Calu3 (cell line): Measurements from ENCODE around the gene TBC1D9. TPM values are rescaled to one million over a fixed set of nuclear protein-coding genes. Genes with fewer than 3 reads are reported as not detected.

Source experiments
- BruUV-seq: library from RNA; stranded (reverse); fragments of 400-500 nt; replicated peaks from 2 replicates; lab custom pipeline; 2021; lab: Mats Ljungman, UMichigan
- CTCF ChIA-PET: fragments of 300-600 bp; sonication (Branson Sonifier 250); formaldehyde crosslinking; loops from one replicate; lab custom pipeline; 2022; ENCODE audit warnings: antibody characterized with exemption; lab: Charles Lee
- DNase-seq: peaks from one replicate; pipeline ENCODE4 v3.0.0; 2022
- H3K27ac Mint-ChIP-seq: one replicate; pipeline ENCODE4 v1.8.0; 2022; ENCODE audit warnings: mixed read lengths; ENCODE audit not compliant: unreplicated experiment
- H3K27me3 Mint-ChIP-seq: one replicate; pipeline ENCODE4 v1.8.0; 2022; ENCODE audit warnings: mixed read lengths; ENCODE audit not compliant: unreplicated experiment
- H3K36me3 Mint-ChIP-seq: one replicate; pipeline ENCODE4 v1.8.0; 2022; ENCODE audit warnings: mild to moderate bottlenecking, moderate library complexity, mixed read lengths; ENCODE audit not compliant: insufficient read depth, unreplicated experiment
- H3K4me1 Mint-ChIP-seq: one replicate; pipeline ENCODE4 v1.8.0; 2022; ENCODE audit warnings: mild to moderate bottlenecking, low read depth, mixed read lengths; ENCODE audit not compliant: unreplicated experiment
- H3K4me3 Mint-ChIP-seq: one replicate; pipeline ENCODE4 v1.8.0; 2022; ENCODE audit warnings: mild to moderate bottlenecking, low read depth, moderate library complexity, mixed read lengths; ENCODE audit not compliant: unreplicated experiment
- H3K9me3 Mint-ChIP-seq: one replicate; pipeline ENCODE4 v1.8.0; 2022; ENCODE audit warnings: low read depth, mixed read lengths; ENCODE audit not compliant: unreplicated experiment
- CTCF ChIP-seq: fragments of 200-600 bp; IDR thresholded peaks from one replicate; pipeline ENCODE4 v1.8.0; 2022; ENCODE audit warnings: antibody characterized with exemption; ENCODE audit not compliant: unreplicated experiment
- intact Hi-C: fragments of 100-400 bp; cut with micrococcal nuclease; formaldehyde crosslinking; loops from one replicate; pipeline ENCODE4 v1.10.0; 2022; ENCODE audit not compliant: unreplicated experiment
- total RNA-seq: library from RNA; stranded (reverse); gene quantifications from 2 replicates; pipeline ENCODE4 v1.2.3, GENCODE V29; 2022

Gene TBC1D9
- total RNA-seq, 1 experiment from 2014 or later = 9.4 TPM

GRCh38 chr4:140729344-140730049 is 26.7 kb downstream of the TBC1D9 start:
- Mint-ChIP-seq H3K4me3 (no peak overlapping the region), H3K27ac (no peak overlapping the region), H3K27me3 (no peaks in the 10 kb centered on the region), H3K9me3 (no peaks in the 10 kb centered on the region), H3K4me1 (peaks cover 16% of the 10 kb centered on the region), H3K36me3 (no peaks in the 10 kb centered on the region)
- intact Hi-C loops = no loop called here
- no peak for TF ChIP-seq CTCF
- no TSS peak for BruUV-seq
- no peak for DNase-seq
- CTCF ChIA-PET = no interaction called here

- H3K4me1 Mint-ChIP-seq = peaks cover 16% of the 10 kb centered on the region
- BruUV-seq = no TSS peak
- no peak for TF ChIP-seq CTCF
- H3K9me3 Mint-ChIP-seq = no peaks in the 10 kb centered on the region
- intact Hi-C loops = no loop called here
- DNase-seq = peak; percentile 20
- H3K27me3 Mint-ChIP-seq = no peaks in the 10 kb centered on the region
- H3K36me3 Mint-ChIP-seq = no peaks in the 10 kb centered on the region
- H3K4me3 Mint-ChIP-seq = no peak overlapping the region
- CTCF ChIA-PET = no interaction called here
- H3K27ac Mint-ChIP-seq = peak overlapping the region; percentile 26
Measured at GRCh38 chr4:140726776-140727500, 29.2 kb downstream of the TBC1D9 start.

GRCh38 chr4:140725556-140725955 is 30.6 kb downstream of the TBC1D9 start:
- no peaks in the 10 kb centered on the region for H3K27me3 Mint-ChIP-seq
- no peak for TF ChIP-seq CTCF
- intact Hi-C loops = no loop called here
- no peak overlapping the region for H3K4me3 Mint-ChIP-seq
- peaks cover 16% of the 10 kb centered on the region for H3K4me1 Mint-ChIP-seq
- no peaks in the 10 kb centered on the region for H3K9me3 Mint-ChIP-seq
- H3K27ac Mint-ChIP-seq = no peak overlapping the region
- CTCF ChIA-PET = no interaction called here
- DNase-seq = no peak
- BruUV-seq = no TSS peak
- no peaks in the 10 kb centered on the region for H3K36me3 Mint-ChIP-seq

- Mint-ChIP-seq H3K4me3 (no peak overlapping the region), H3K27me3 (no peaks in the 10 kb centered on the region), H3K4me1 (peaks cover 16% of the 10 kb centered on the region), H3K9me3 (no peaks in the 10 kb centered on the region), H3K36me3 (no peaks in the 10 kb centered on the region), H3K27ac (no peak overlapping the region)
- DNase-seq = no peak
- CTCF ChIA-PET = no interaction called here
- intact Hi-C loops = no loop called here
- BruUV-seq = no TSS peak
- TF ChIP-seq CTCF = no peak
Measured at GRCh38 chr4:140724760-140725159, 31.4 kb downstream of the TBC1D9 start.
